Measurements from ENCODE around the gene SLC6A13. TPM values are rescaled to one million over a fixed set of nuclear protein-coding genes. Genes with fewer than 3 reads are reported as not detected.
"Not testable (repeated sequence)": the region's sequence is repeated elsewhere in the genome, so short reads cannot be mapped to it uniquely, and the experiment has no call there.

The SLC6A13 gene
- total RNA-seq, 2 experiments from 2014 or later: 0.09 TPM; not detected in 1

GRCh38 chr12:219891-220352, 42.7 kb downstream of the SLC6A13 start:
- Histone ChIP-seq H3K4me2 (ENCODE audit: low read length) (no peak overlapping the region), H3K79me2 (ENCODE audit: insufficient read depth, low read depth, low read length) (no peaks in the 10 kb centered on the region), H2AFZ (ENCODE audit: low read length) (no peak overlapping the region), H3K4me1 (ENCODE audit: insufficient read depth, low read length, poor library complexity, severe bottlenecking) (no peaks in the 10 kb centered on the region), H4K20me1 (ENCODE audit: insufficient read depth, low read length) (no peaks in the 10 kb centered on the region), H3K36me3 (ENCODE audit: insufficient read depth, low read length) (no peaks in the 10 kb centered on the region), H3K9me2 (ENCODE audit: insufficient read depth, low read length) (no peaks in the 10 kb centered on the region), H3K4me3 (ENCODE audit: low read depth, low read length, poor library complexity, severe bottlenecking) (no peak overlapping the region), H3K9me3 (ENCODE audit: low read length) (no peaks in the 10 kb centered on the region), H3K27ac (ENCODE audit: low read depth, low read length, poor library complexity, severe bottlenecking) (no peak overlapping the region)
- DNase-seq (ENCODE audit: low spot score): peak; percentile 81
- no TSS peak for BruUV-seq (replicated peaks)
- intact Hi-C loops (cut with micrococcal nuclease; ENCODE audit: unreplicated experiment): no loop called here
- no peak for TF ChIP-seq EZH2phosphoT487 (IDR thresholded peaks at IDR 0.05; ENCODE audit: borderline replicate concordance, low read depth, low read length)
- TF ChIP-seq, protein P1, sequence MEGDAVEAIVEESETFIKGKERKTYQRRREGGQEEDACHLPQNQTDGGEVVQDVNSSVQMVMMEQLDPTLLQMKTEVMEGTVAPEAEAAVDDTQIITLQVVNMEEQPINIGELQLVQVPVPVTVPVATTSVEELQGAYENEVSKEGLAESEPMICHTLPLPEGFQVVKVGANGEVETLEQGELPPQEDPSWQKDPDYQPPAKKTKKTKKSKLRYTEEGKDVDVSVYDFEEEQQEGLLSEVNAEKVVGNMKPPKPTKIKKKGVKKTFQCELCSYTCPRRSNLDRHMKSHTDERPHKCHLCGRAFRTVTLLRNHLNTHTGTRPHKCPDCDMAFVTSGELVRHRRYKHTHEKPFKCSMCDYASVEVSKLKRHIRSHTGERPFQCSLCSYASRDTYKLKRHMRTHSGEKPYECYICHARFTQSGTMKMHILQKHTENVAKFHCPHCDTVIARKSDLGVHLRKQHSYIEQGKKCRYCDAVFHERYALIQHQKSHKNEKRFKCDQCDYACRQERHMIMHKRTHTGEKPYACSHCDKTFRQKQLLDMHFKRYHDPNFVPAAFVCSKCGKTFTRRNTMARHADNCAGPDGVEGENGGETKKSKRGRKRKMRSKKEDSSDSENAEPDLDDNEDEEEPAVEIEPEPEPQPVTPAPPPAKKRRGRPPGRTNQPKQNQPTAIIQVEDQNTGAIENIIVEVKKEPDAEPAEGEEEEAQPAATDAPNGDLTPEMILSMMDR (conservative IDR thresholded peaks at IDR 0.05; ENCODE audit: low read length): peak; percentile 86
- POLR2A ChIA-PET: interaction anchor here (0.6 kb wide), 1 partner anchor 571 kb away, joined by 3 read pairs; no protein-coding TSS in a partner anchor
- CTCF ChIA-PET (ENCODE audit: unreplicated experiment): interaction anchor here (1.1 kb wide), 1 partner anchor 14 kb away, joined by 3 read pairs; no protein-coding TSS in a partner anchor

DNA sequence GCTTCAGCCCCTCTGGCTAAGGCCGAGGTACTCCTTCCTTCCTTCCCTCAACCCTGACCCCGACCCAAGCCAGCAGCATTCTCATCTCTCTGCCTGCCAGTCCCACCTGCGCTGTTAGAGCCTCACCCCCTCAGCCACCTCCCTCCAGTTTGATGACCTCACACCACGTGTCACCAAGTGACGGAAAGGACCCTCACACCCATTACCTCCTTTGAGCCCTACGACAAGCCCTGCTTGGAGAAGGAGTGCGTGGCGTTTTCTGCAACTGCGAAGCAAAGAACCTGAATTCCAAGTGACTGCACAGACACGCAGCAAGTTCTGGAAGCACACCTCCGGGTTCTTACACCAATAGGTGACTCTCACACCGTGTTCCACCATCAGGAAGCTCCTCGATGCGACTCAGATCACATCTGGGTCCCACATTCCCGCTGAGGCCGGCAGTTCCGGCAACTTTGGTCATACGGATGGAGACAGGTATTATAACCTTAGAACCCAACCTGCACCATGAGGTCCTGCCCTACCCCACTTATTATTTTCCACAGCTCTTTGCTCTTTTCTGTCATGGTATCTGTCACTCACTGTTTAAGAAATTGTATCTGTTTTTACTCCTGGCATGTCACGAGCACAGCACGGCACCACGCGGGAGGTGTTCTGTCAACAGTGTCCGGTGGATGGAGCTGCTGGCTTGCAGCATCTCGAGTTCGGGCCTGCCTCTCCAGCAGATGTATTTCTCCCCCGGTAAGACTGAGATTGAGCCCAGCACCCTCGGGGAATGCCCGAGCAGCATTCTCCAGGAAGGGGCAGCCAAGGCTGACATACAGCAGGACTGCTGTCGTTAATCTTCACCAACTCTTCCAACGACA, 43.7 kb downstream of the SLC6A13 start:
- Histone ChIP-seq H3K27ac (ENCODE audit: low read depth, low read length, poor library complexity, severe bottlenecking) (no peak overlapping the region), H3K79me2 (ENCODE audit: insufficient read depth, low read depth, low read length) (no peaks in the 10 kb centered on the region), H3K4me1 (ENCODE audit: insufficient read depth, low read length, poor library complexity, severe bottlenecking) (no peaks in the 10 kb centered on the region), H3K9me3 (ENCODE audit: low read length) (no peaks in the 10 kb centered on the region), H3K4me2 (ENCODE audit: low read length) (no peak overlapping the region), H3K4me3 (ENCODE audit: low read depth, low read length, poor library complexity, severe bottlenecking) (no peak overlapping the region), H2AFZ (ENCODE audit: low read length) (no peak overlapping the region), H4K20me1 (ENCODE audit: insufficient read depth, low read length) (no peaks in the 10 kb centered on the region), H3K36me3 (ENCODE audit: insufficient read depth, low read length) (no peaks in the 10 kb centered on the region), H3K9me2 (ENCODE audit: insufficient read depth, low read length) (no peaks in the 10 kb centered on the region)
- no TSS peak for BruUV-seq (replicated peaks)
- intact Hi-C loops (cut with micrococcal nuclease; ENCODE audit: unreplicated experiment): no loop called here
- no peak for DNase-seq (ENCODE audit: low spot score)
- TF ChIP-seq, protein P1 (conservative IDR thresholded peaks at IDR 0.05; ENCODE audit: low read length): no peak
- TF ChIP-seq EZH2phosphoT487 (IDR thresholded peaks at IDR 0.05; ENCODE audit: borderline replicate concordance, low read depth, low read length): no peak
- POLR2A ChIA-PET: no interaction called here
- CTCF ChIA-PET (ENCODE audit: unreplicated experiment): interaction anchor here (1.1 kb wide), 1 partner anchor 15 kb away, joined by 3 read pairs; no protein-coding TSS in a partner anchor

DNA sequence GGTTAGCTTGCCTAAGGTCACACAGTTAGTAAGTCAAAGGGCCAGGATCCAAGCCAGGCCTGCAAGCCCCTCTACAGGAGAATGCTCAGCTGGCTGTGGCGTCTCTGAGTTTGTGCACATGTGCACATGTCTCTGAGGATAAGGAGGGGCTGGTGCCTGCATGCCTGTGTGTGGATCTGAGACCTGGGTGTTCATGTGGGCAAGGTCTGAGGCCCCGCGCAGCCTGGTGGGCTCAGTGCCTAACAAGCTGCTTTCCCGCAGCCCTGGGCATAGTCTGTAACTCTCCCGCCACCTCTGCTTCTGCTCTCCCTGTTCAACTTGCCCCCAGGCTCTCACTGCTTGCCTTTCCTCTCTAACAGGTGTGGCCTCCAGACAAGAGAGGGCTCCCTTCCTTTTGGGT, 44.4 kb downstream of the SLC6A13 start:
- H3K9me2 ChIP-seq (ENCODE audit: insufficient read depth, low read length): no peaks in the 10 kb centered on the region
- POLR2A ChIA-PET: no interaction called here

DNA sequence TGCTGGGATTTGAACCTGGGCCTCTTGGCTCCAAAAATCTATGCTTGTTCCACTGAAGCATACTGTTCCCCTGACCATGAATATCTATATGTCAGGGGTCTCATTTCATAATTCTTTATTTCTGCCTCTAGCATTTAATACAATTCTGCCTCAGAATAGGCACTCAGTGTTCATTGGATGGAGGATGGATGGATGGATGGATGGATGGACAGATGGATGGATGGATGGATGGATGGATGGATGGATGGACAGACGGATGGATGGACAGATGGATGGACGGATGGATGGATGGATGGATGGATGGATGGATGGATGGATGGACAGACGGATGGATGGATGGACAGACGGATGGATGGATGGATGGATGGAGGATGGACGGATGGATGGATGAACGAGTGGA, 45.6 kb downstream of the SLC6A13 start:
- BruUV-seq (replicated peaks); H3K27ac ChIP-seq (ENCODE audit: low read depth, low read length, poor library complexity, severe bottlenecking); H3K36me3 ChIP-seq (ENCODE audit: insufficient read depth, low read length); H3K79me2 ChIP-seq (ENCODE audit: insufficient read depth, low read depth, low read length); DNase-seq (ENCODE audit: low spot score); H3K4me2 ChIP-seq (ENCODE audit: low read length); CTCF ChIA-PET (ENCODE audit: unreplicated experiment); POLR2A ChIA-PET; H2AFZ ChIP-seq (ENCODE audit: low read length); intact Hi-C loops (cut with micrococcal nuclease; ENCODE audit: unreplicated experiment); H3K4me3 ChIP-seq (ENCODE audit: low read depth, low read length, poor library complexity, severe bottlenecking); H4K20me1 ChIP-seq (ENCODE audit: insufficient read depth, low read length); H3K9me3 ChIP-seq (ENCODE audit: low read length); H3K9me2 ChIP-seq (ENCODE audit: insufficient read depth, low read length); H3K4me1 ChIP-seq (ENCODE audit: insufficient read depth, low read length, poor library complexity, severe bottlenecking): not testable (repeated sequence)

More for the DNA sequence above, 44.4 kb downstream of the SLC6A13 start:
- H3K36me3 ChIP-seq (ENCODE audit: insufficient read depth, low read length): no peaks in the 10 kb centered on the region
- H3K27ac ChIP-seq (ENCODE audit: low read depth, low read length, poor library complexity, severe bottlenecking): no peak overlapping the region
- CTCF ChIA-PET (ENCODE audit: unreplicated experiment): no interaction called here
- no peaks in the 10 kb centered on the region for H3K79me2 ChIP-seq (ENCODE audit: insufficient read depth, low read depth, low read length)
- H3K4me2 ChIP-seq (ENCODE audit: low read length): no peak overlapping the region
- H3K9me3 ChIP-seq (ENCODE audit: low read length): no peaks in the 10 kb centered on the region
- no peak overlapping the region for H3K4me3 ChIP-seq (ENCODE audit: low read depth, low read length, poor library complexity, severe bottlenecking)
- no peak for DNase-seq (ENCODE audit: low spot score)
- intact Hi-C loops (cut with micrococcal nuclease; ENCODE audit: unreplicated experiment): no loop called here
- H3K4me1 ChIP-seq (ENCODE audit: insufficient read depth, low read length, poor library complexity, severe bottlenecking): no peaks in the 10 kb centered on the region
- no TSS peak for BruUV-seq (replicated peaks)
- TF ChIP-seq, protein P1 (conservative IDR thresholded peaks at IDR 0.05; ENCODE audit: low read length): no peak
- no peak for TF ChIP-seq EZH2phosphoT487 (IDR thresholded peaks at IDR 0.05; ENCODE audit: borderline replicate concordance, low read depth, low read length)
- H2AFZ ChIP-seq (ENCODE audit: low read length): no peak overlapping the region
- no peaks in the 10 kb centered on the region for H4K20me1 ChIP-seq (ENCODE audit: insufficient read depth, low read length)

All from OCI-LY7 (cell line).